GM12892 (cell line): ENCODE data around the gene MAP3K9.

Experiments used
- POLR2A ChIP-seq: IDR thresholded peaks from 2 replicates; pipeline ENCODE4 v1.6.1; 2011; ENCODE audit warnings: low read depth, low read length, control low read depth
- POLR2AphosphoS5 ChIP-seq: IDR thresholded peaks from 2 replicates; pipeline ENCODE4 v1.6.1; 2011; ENCODE audit warnings: low read depth, low read length, control low read depth

GRCh38 chr14:70726651-70727375 is 82.5 kb downstream of the MAP3K9 start:
- TF ChIP-seq POLR2A = no peak
- no peak for TF ChIP-seq POLR2AphosphoS5
